PC-9 (cell line): ENCODE data around the gene TRPM4.

Source experiments
- EZH2 ChIP-seq: fragments of 200-600 bp; sonication (generic); IDR thresholded peaks from 2 replicates; pipeline ENCODE4 v1.8.0; 2017; ENCODE audit warnings: antibody characterized with exemption, low read depth
- TF ChIP-seq, protein P1 (sequence below): fragments of 200-600 bp; sonication (generic); conservative IDR thresholded peaks from 2 replicates; pipeline ENCODE4 v1.6.1; 2017; ENCODE audit warnings: mixed run types, antibody characterized with exemption, mild to moderate bottlenecking, moderate library complexity

DNA sequence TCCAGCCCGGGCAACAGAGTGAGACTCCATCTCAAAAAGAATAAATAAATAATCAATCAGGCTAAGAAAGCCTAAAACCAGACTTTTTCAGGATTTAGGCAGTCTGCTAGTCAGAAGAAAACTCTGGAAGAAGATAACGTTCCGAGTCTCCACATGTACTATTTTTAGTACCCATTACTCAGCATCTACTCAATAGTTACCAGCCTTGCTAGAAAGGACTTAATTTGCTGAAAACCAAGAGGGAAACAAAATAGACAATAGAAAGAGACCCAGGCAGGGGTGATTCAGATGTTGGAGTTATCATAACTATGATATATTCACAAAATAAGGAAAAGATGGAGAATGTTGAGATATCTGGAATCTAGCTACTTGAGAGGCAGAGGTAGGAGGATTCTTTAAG, 47.0 kb upstream of the TRPM4 start:
- TF ChIP-seq, protein P1, sequence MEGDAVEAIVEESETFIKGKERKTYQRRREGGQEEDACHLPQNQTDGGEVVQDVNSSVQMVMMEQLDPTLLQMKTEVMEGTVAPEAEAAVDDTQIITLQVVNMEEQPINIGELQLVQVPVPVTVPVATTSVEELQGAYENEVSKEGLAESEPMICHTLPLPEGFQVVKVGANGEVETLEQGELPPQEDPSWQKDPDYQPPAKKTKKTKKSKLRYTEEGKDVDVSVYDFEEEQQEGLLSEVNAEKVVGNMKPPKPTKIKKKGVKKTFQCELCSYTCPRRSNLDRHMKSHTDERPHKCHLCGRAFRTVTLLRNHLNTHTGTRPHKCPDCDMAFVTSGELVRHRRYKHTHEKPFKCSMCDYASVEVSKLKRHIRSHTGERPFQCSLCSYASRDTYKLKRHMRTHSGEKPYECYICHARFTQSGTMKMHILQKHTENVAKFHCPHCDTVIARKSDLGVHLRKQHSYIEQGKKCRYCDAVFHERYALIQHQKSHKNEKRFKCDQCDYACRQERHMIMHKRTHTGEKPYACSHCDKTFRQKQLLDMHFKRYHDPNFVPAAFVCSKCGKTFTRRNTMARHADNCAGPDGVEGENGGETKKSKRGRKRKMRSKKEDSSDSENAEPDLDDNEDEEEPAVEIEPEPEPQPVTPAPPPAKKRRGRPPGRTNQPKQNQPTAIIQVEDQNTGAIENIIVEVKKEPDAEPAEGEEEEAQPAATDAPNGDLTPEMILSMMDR = no peak
- no peak for TF ChIP-seq EZH2
